Hepatocyte (in vitro differentiated cells): ENCODE measurements around the gene ZNF710. TPM values are rescaled to one million over a fixed set of nuclear protein-coding genes. Genes with fewer than 3 reads are reported as not detected.

Experiments
- DNase-seq: peaks from one replicate; pipeline ENCODE4 v3.0.0-alpha.2; 2016; ENCODE audit warnings: low spot score
- H2AFZ ChIP-seq: fragments of 200-600 bp; sonication (generic); 2 replicates; pipeline ENCODE4 v1.6.0; 2016; ENCODE audit warnings: antibody characterized with exemption, mild to moderate bottlenecking
- H3K27ac ChIP-seq: fragments of 200-600 bp; sonication (generic); 2 replicates; pipeline ENCODE4 v1.5.1; 2016; ENCODE audit warnings: mild to moderate bottlenecking
- H3K27me3 ChIP-seq: fragments of 200-600 bp; sonication (generic); 2 replicates; pipeline ENCODE4 v1.6.1; 2016
- H3K36me3 ChIP-seq: fragments of 200-600 bp; sonication (generic); replicated peaks from 2 replicates; pipeline ENCODE4 v1.5.1; 2016; ENCODE audit warnings: low read depth; ENCODE audit not compliant: insufficient read depth
- H3K4me1 ChIP-seq: fragments of 200-600 bp; sonication (generic); 2 replicates; pipeline ENCODE4 v1.5.1; 2016; ENCODE audit warnings: mild to moderate bottlenecking, moderate library complexity; ENCODE audit not compliant: insufficient read depth
- H3K4me2 ChIP-seq: fragments of 200-600 bp; sonication (generic); 2 replicates; pipeline ENCODE4 v1.6.0; 2016
- H3K4me3 ChIP-seq: fragments of 200-600 bp; sonication (generic); 2 replicates; pipeline ENCODE4 v1.5.1; 2016; ENCODE audit warnings: mild to moderate bottlenecking
- H3K79me2 ChIP-seq: fragments of 200-600 bp; sonication (generic); 2 replicates; pipeline ENCODE4 v1.6.0; 2017; ENCODE audit warnings: mild to moderate bottlenecking
- H3K9me2 ChIP-seq: fragments of 200-600 bp; sonication (generic); replicated peaks from 2 replicates; pipeline ENCODE4 v1.6.0; 2017; ENCODE audit warnings: mild to moderate bottlenecking; ENCODE audit not compliant: insufficient read depth
- H3K9me3 ChIP-seq: fragments of 200-600 bp; sonication (generic); 2 replicates; pipeline ENCODE4 v1.5.1; 2016; ENCODE audit warnings: low read depth, mild to moderate bottlenecking
- H4K20me1 ChIP-seq: fragments of 200-600 bp; sonication (generic); 2 replicates; pipeline ENCODE4 v1.6.0; 2016; ENCODE audit warnings: mild to moderate bottlenecking; ENCODE audit not compliant: insufficient read depth, poor library complexity, severe bottlenecking
- CTCF ChIP-seq: fragments of 200-600 bp; sonication (generic); IDR thresholded peaks from 2 replicates; pipeline ENCODE4 v1.5.1; 2016; ENCODE audit warnings: antibody characterized with exemption, mild to moderate bottlenecking; ENCODE audit not compliant: poor library complexity
- EZH2 ChIP-seq: fragments of 200-600 bp; sonication (generic); IDR thresholded peaks from 2 replicates; pipeline ENCODE4 v1.6.1; 2016; ENCODE audit warnings: antibody characterized with exemption, mild to moderate bottlenecking, borderline replicate concordance
- EZH2phosphoT487 ChIP-seq: fragments of 200-600 bp; sonication (generic); IDR thresholded peaks from one replicate; pipeline ENCODE4 v1.6.1; 2018; ENCODE audit warnings: antibody characterized with exemption, mild to moderate bottlenecking, low read depth, moderate library complexity; ENCODE audit not compliant: unreplicated experiment, severe bottlenecking
- whole genome bisulfite sequencing: methylation state at CpG from one replicate; pipeline ENCODE4 v1.1.6; 2016; ENCODE audit warnings: low lambda C conversion rate; ENCODE audit errors: missing lambda C conversion rate; 5-methylcytosine and 5-hydroxymethylcytosine counted together
- polyA plus RNA-seq: library from polyadenylated mRNA; unstranded; fragments of >200 nt; fragmentation: Nextera tagmentation; extraction: Ambion mirVana; gene quantifications from 2 replicates; pipeline ENCODE4 v1.2.1, GENCODE V29; 2016
- total RNA-seq: library from RNA; depleted of rRNA; stranded (reverse); fragments of >200 nt; gene quantifications from 2 replicates; pipeline ENCODE4 v1.2.3, GENCODE V29; 2014

Gene ZNF710
- total and polyA plus RNA-seq, 2 experiments from 2014 or later, result 14.5 to 17.2 TPM

- H3K27ac ChIP-seq, result peak overlapping the region; percentile 91
- H3K4me2 ChIP-seq, result peak overlapping the region; percentile 87
- no peaks in the 10 kb centered on the region for H3K9me2 ChIP-seq
- peak; percentile 44 for DNase-seq
- no peaks in the 10 kb centered on the region for H3K9me3 ChIP-seq
- H4K20me1 ChIP-seq, result no peaks in the 10 kb centered on the region
- TF ChIP-seq CTCF (no peak), EZH2phosphoT487 (no peak), EZH2 (no peak)
- H3K36me3 ChIP-seq, result no peaks in the 10 kb centered on the region
- no peak overlapping the region for H3K4me3 ChIP-seq
- peaks cover 25% of the 10 kb centered on the region for H3K4me1 ChIP-seq
- no peaks in the 10 kb centered on the region for H3K27me3 ChIP-seq
- 80% methylated on average over 5 of the region's 5 CpGs for WGBS
- no peak overlapping the region for H2AFZ ChIP-seq
- peaks cover 36% of the 10 kb centered on the region for H3K79me2 ChIP-seq
These were observed 102.7 kb downstream of the ZNF710 start for GRCh38 chr15:90103701-90104329.

- no peak overlapping the region for H3K4me3 ChIP-seq
- no peaks in the 10 kb centered on the region for H3K36me3 ChIP-seq
- H3K4me1 ChIP-seq, result peaks cover 23% of the 10 kb centered on the region
- no peaks in the 10 kb centered on the region for H3K9me2 ChIP-seq
- no peak overlapping the region for H2AFZ ChIP-seq
- H4K20me1 ChIP-seq, result no peaks in the 10 kb centered on the region
- no peaks in the 10 kb centered on the region for H3K9me3 ChIP-seq
- no peaks in the 10 kb centered on the region for H3K27me3 ChIP-seq
- H3K27ac ChIP-seq, result peak overlapping the region; percentile 33
- no peak overlapping the region for H3K4me2 ChIP-seq
- WGBS, result 64% methylated on average over 4 of the region's 4 CpGs
- peaks cover 29% of the 10 kb centered on the region for H3K79me2 ChIP-seq
- no peak for DNase-seq
- no peak for TF ChIP-seq EZH2
- TF ChIP-seq CTCF, result no peak
- TF ChIP-seq EZH2phosphoT487, result no peak
These were observed 103.4 kb downstream of the ZNF710 start for GRCh38 chr15:90104551-90104950.

- no peaks in the 10 kb centered on the region for H3K27me3 ChIP-seq
- H3K4me2 ChIP-seq, result no peak overlapping the region
- H3K27ac ChIP-seq, result no peak overlapping the region
These were observed 104.4 kb downstream of the ZNF710 start for GRCh38 chr15:90105521-90105920.

More at GRCh38 chr15:90105521-90105920, 104.4 kb downstream of the ZNF710 start:
- Histone ChIP-seq H3K36me3 (no peaks in the 10 kb centered on the region), H2AFZ (no peak overlapping the region), H3K9me3 (no peaks in the 10 kb centered on the region), H3K4me1 (peaks cover 14% of the 10 kb centered on the region), H3K79me2 (peaks cover 19% of the 10 kb centered on the region), H4K20me1 (no peaks in the 10 kb centered on the region), H3K4me3 (no peak overlapping the region), H3K9me2 (no peaks in the 10 kb centered on the region)
- 79% methylated on average over 7 of the region's 7 CpGs for WGBS
- TF ChIP-seq EZH2 (no peak), EZH2phosphoT487 (no peak), CTCF (no peak)
- no peak for DNase-seq
